Measurements from ENCODE around the gene SNAP29.
"Not testable (repeated sequence)": the region's sequence is repeated elsewhere in the genome, so short reads cannot be mapped to it uniquely, and the experiment has no call there.

Gene SNAP29

GRCh38 chr22:20836987-20837823, 21.6 kb upstream of the SNAP29 start:
- DNase-seq = no peak

GRCh38 chr22:20839354-20839753, 19.5 kb upstream of the SNAP29 start:
- DNase-seq = not testable (repeated sequence)

DNA sequence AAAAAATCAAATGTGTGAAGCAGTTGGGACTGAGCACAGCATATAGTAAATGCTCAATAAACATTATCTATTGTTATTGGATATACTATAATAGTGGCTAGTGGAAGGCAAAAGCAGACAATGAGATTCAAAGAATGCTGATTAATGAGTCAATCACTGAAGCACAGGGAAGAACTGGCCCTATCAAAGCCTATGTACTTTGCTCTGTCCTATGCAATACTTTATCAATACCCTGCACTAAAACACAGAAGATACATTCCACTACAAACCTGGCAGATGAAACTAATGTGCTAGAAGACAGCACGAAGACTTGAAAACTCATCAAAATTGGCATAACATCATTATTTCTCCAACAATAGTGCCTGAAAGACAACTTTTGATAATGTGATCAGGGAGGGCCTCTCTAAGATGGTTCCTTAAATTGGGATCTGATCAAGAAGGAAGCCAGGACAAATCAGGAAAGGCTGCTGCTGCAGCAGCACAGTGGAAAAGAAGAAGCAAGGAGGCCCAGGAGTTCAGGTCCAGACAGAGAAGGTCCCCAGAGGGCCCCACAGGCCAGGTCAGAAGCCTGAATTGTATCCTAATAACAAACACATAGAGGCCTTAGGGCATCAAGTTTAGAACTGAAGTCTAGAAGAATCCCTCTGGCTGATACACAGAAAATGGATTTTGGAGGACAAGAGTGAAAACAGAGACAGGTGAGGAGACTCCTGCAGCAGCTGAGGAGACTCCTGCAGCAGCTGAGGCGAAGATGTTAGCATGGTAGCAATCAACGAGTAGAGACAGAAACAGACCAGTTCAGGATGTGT, 18.8 kb upstream of the SNAP29 start:
- no peak for DNase-seq

- DNase-seq = no peak
Observed at GRCh38 chr22:20840646-20841371, 18.0 kb upstream of the SNAP29 start.

GRCh38 chr22:20843501-20843900, 15.3 kb upstream of the SNAP29 start:
- no peak for DNase-seq

DNA sequence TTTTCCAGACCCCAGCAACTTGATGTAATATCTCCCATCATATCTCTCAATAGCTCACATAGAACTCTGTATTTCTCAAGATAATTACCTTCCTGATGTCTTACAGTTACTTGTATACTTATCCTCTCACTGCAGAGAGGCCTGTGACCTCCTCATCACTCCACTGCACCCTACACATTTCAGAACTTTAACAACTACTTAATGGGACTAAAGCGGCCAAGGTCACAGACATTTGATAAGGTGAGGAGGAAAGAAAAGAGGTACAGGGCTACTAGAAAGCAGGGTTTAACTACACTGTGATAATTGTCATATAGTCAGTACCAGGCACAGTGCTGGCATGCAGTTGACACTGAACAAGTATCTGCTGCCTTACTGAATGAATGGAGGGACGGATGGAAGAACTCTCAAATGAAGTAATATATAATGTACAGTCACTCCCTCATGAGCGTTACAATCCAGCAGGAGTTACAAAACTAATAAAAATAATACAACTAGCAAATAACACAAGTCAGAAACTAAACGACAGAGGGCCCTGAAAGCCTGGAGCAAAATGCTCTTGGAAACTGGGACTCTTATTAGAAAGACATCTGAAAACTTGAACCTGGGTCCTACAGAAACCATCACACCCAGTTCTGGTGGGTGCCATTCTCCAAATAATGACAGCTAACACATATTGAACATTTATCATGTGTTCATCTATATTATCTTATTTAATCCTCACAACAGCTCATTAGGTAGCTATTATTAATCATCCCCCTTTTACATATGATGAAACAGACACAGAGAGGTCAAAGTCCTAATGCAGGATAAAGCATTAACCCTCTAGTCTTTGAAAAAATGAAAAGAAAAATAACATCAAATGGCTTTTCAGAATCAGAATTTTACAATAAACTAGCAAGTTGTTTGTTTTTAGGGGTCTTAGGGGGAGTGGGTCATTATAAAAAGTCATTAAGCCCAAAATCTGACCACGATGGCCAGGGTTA, 14.5 kb upstream of the SNAP29 start:
- DNase-seq = no peak

- DNase-seq = no peak
Observed at GRCh38 chr22:20847318-20847822, 11.4 kb upstream of the SNAP29 start.

GRCh38 chr22:20852076-20852475, 6.7 kb upstream of the SNAP29 start:
- DNase-seq = no peak

DNA sequence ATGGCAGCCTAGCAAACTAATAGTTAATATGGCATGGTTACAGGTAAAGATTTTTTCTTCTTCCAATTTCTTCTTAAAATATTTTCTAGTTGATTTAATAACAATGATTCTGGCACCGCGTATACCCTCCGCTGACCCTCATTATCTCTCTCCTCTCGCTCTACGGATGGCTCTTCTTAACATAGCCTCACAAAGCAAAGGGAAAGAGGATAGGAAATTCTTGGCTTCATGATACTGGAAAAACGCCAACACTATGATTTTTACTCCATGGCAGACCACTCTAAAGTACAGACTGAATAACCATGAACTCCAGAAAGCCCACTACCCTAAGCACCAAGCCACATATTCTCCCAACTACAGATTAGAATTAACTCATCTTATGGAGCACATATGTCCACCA, 6.3 kb upstream of the SNAP29 start:
- DNase-seq = no peak

GRCh38 chr22:20853236-20853660, 5.6 kb upstream of the SNAP29 start:
- no peak for DNase-seq

DNA sequence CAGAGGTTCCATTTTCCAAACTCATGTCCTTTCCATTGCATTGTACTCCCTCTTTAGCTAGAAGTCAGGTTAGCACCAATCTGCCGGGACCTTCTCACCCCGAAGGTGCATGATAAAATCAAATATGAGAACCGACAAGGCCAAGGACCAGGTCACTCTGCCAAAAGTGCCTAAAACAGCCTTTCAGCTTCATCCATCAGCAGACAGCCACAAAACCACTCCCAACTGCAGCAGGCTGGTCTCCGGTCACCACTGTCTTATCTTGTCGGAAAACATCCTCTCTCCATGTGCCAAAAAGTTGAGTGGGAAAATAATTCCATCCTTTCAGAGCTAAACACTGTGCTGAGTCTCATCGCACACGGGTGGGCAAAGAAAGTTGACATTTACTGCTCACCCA, 1.6 kb upstream of the SNAP29 start:
- DNase-seq = no peak

GRCh38 chr22:20857838-20858614, 781 bp upstream of the SNAP29 start:
- DNase-seq = peak; percentile 91

GRCh38 chr22:20859615-20860014, 808 bp downstream of the SNAP29 start:
- DNase-seq = no peak

GRCh38 chr22:20862540-20862939, 3.7 kb downstream of the SNAP29 start:
- no peak for DNase-seq

DNA sequence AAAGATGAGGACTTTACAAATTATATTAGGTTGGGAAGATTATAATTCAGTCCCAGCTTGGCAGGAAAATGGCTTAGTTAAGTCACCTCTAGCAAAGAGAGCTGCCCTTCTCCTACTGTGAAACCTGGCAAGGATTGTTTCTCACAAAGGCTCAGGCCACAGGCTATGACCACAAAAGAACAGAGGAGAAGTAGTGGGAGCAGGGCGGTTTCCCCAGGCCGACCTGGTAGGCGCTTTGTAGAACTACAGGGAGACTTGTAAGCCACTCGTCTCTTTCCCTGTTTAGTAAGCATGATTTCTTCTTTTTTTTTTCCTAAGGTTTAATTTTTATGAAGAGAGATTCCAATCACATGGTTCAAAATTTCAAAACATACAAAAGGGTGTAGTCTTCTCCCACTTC, 4.6 kb downstream of the SNAP29 start:
- no peak for DNase-seq

GRCh38 chr22:20864186-20864908, 5.5 kb downstream of the SNAP29 start:
- no peak for DNase-seq

DNA sequence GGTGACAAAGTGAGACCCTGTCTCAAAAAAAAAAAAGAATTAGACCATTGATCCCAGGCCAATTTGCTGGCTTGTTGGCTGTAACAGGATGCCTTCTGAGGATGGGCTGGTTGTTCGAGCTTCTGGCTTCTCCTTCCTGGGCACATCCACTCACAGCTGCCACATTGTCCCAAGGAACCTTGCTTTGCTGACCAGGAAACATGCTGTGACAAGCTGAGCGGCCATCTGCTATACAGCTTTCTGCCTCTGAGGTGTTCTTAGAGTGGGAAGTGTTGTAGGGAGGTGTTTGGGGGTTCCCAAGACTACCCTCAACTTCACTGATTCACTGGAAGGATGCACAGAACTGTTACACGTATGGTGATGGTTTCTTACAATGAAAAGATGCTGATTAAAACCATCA, 6.5 kb downstream of the SNAP29 start:
- DNase-seq = no peak

GRCh38 chr22:20865875-20866445, 7.2 kb downstream of the SNAP29 start:
- no peak for DNase-seq

- no peak for DNase-seq
Observed at GRCh38 chr22:20866736-20867135, 7.9 kb downstream of the SNAP29 start.
